Eye (tissue), 1 donor: Measurements from ENCODE around the gene CWC27.

Experiments used
- DNase-seq: peaks from one replicate; pipeline ENCODE4 v3.0.0-alpha.2; 2015

CWC27 gene

GRCh38 chr5:65041296-65042158, 272.8 kb downstream of the CWC27 start:
- DNase-seq = no peak

- DNase-seq = no peak
Observed at GRCh38 chr5:65043843-65044359, 275.2 kb downstream of the CWC27 start.

GRCh38 chr5:65047225-65047624, 278.5 kb downstream of the CWC27 start:
- DNase-seq = no peak

GRCh38 chr5:65047948-65048690, 279.4 kb downstream of the CWC27 start:
- no peak for DNase-seq

- DNase-seq = no peak
Observed at GRCh38 chr5:65050140-65050539, 281.4 kb downstream of the CWC27 start.

GRCh38 chr5:65050826-65051498, 282.2 kb downstream of the CWC27 start:
- no peak for DNase-seq

GRCh38 chr5:65055938-65056337, 287.2 kb downstream of the CWC27 start:
- no peak for DNase-seq

GRCh38 chr5:65059681-65060598, 291.2 kb downstream of the CWC27 start:
- no peak for DNase-seq

GRCh38 chr5:65061250-65061973, 292.7 kb downstream of the CWC27 start:
- DNase-seq = no peak

GRCh38 chr5:65061974-65062353, 293.2 kb downstream of the CWC27 start:
- no peak for DNase-seq

- DNase-seq = peak; percentile 27
Observed at GRCh38 chr5:65062469-65063083, 293.8 kb downstream of the CWC27 start.

- no peak for DNase-seq
Observed at GRCh38 chr5:65065001-65065511, 296.3 kb downstream of the CWC27 start.

- DNase-seq = no peak
Observed at GRCh38 chr5:65066387-65067146, 297.8 kb downstream of the CWC27 start.

GRCh38 chr5:65067147-65067506, 298.4 kb downstream of the CWC27 start:
- DNase-seq = no peak
